MM.1S (cell line): ENCODE data around the gene FOXQ1.

Experiments used
- CTCF ChIP-seq: fragments of 300-600 bp; sonication (generic); IDR thresholded peaks from 2 replicates; pipeline ENCODE4 v1.5.1; 2016; ENCODE audit warnings: antibody characterized with exemption, low read length, mixed read lengths
- EZH2 ChIP-seq: fragments of 300-600 bp; sonication (generic); optimal IDR thresholded peaks from 2 replicates; pipeline ENCODE3; 2017; ENCODE audit warnings: low read depth, mild to moderate bottlenecking, antibody characterized with exemption, low read length, mixed read lengths

- TF ChIP-seq CTCF (no peak), EZH2 (no peak)
Measured at GRCh38 chr6:1287103-1287591, 24.8 kb upstream of the FOXQ1 start.
